Coronary artery (tissue), 2 donors: Measurements from ENCODE around the gene CDIPT.
A peak's percentile ranks its signal among the peaks of the same experiment; 100 is the strongest.

Experiments
- DNase-seq: peaks from one replicate; pipeline ENCODE4 v3.0.0-alpha.2; 2017; ENCODE audit warnings: low spot score
- H3K27ac ChIP-seq, 2 donors: fragments of 200-600 bp; sonication (generic); one replicate each; pipeline ENCODE4 v1.5.1; 2016 to 2019
- H3K4me3 ChIP-seq: fragments of 200-600 bp; sonication (generic); 2 replicates; pipeline ENCODE4 v1.5.1; 2016; ENCODE audit warnings: mild to moderate bottlenecking, moderate library complexity
- CTCF ChIP-seq: fragments of 200-600 bp; sonication (generic); IDR thresholded peaks from one replicate; pipeline ENCODE4 v1.5.1; 2019; ENCODE audit warnings: antibody characterized with exemption

The CDIPT gene

GRCh38 chr16:29848420-29849297 lies 14.4 kb downstream of the CDIPT start:
- Histone ChIP-seq H3K27ac (peak overlapping the region in 1 of 2 donors; percentile 32), H3K4me3 (no peak overlapping the region)
- peak; percentile 84 for TF ChIP-seq CTCF
- no peak for DNase-seq

- DNase-seq = no peak
- Histone ChIP-seq H3K27ac (no peak overlapping the region), H3K4me3 (no peak overlapping the region)
- no peak for TF ChIP-seq CTCF
Observed at GRCh38 chr16:29845656-29846055, 17.4 kb downstream of the CDIPT start.

- Histone ChIP-seq H3K27ac (peak overlapping the region in 1 of 2 donors; percentile 64), H3K4me3 (no peak overlapping the region)
- DNase-seq = no peak
- TF ChIP-seq CTCF = no peak
Observed at GRCh38 chr16:29844575-29845331, 18.3 kb downstream of the CDIPT start.

GRCh38 chr16:29843931-29844330 lies 19.1 kb downstream of the CDIPT start:
- Histone ChIP-seq H3K27ac (no peak overlapping the region), H3K4me3 (no peak overlapping the region)
- TF ChIP-seq CTCF = no peak
- DNase-seq = no peak

GRCh38 chr16:29842732-29843346 lies 20.2 kb downstream of the CDIPT start:
- no peak for TF ChIP-seq CTCF
- no peak for DNase-seq
- no peak overlapping the region for H3K27ac ChIP-seq
- no peak overlapping the region for H3K4me3 ChIP-seq

- H3K4me3 ChIP-seq = no peak overlapping the region
- no peak for DNase-seq
- no peak overlapping the region for H3K27ac ChIP-seq
- TF ChIP-seq CTCF = no peak
Observed at GRCh38 chr16:29841631-29842030, 21.4 kb downstream of the CDIPT start.
